Brain microvascular endothelial cell (primary cell): ENCODE data around the gene FANCM.

ENCODE experiments used
- DNase-seq: peaks from one replicate; pipeline ENCODE4 v3.0.0-alpha.2; 2020
- H3K27ac ChIP-seq: fragments of 250-450 bp; sonication (Bioruptor Pico); 2 replicates; pipeline ENCODE4 v1.5.1; 2020; ENCODE audit warnings: mild to moderate bottlenecking, moderate library complexity
- H3K27me3 ChIP-seq: fragments of 250-450 bp; sonication (Bioruptor Pico); replicated peaks from 2 replicates; pipeline ENCODE4 v1.5.1; 2020; ENCODE audit warnings: mild to moderate bottlenecking
- H3K36me3 ChIP-seq: fragments of 250-450 bp; sonication (Bioruptor Pico); replicated peaks from 2 replicates; pipeline ENCODE4 v1.5.1; 2020; ENCODE audit warnings: mild to moderate bottlenecking
- H3K4me3 ChIP-seq: 2 replicates; pipeline ENCODE4 v1.5.1; 2011; ENCODE audit warnings: low read depth, mild to moderate bottlenecking, control low read depth, low read length, moderate library complexity
- CTCF ChIP-seq: IDR thresholded peaks from 2 replicates; pipeline ENCODE4 v1.5.1; 2011; ENCODE audit warnings: low read depth, mild to moderate bottlenecking, moderate library complexity, low read length, control low read depth, inconsistent platforms; ENCODE audit errors: missing control alignments
- in situ Hi-C: cut with HindIII; loops from 2 replicates; pipeline ENCODE4 v1.10.0; 2017; ENCODE audit warnings: low sequenced_read_pairs, low pct_ligation_motif_present

The FANCM gene

GRCh38 chr14:45181329-45181728 lies 45.6 kb downstream of the FANCM start:
- H3K27me3 ChIP-seq = no peaks in the 10 kb centered on the region
- in situ Hi-C loops = no loop called here
- no peaks in the 10 kb centered on the region for H3K36me3 ChIP-seq
- H3K4me3 ChIP-seq = no peak overlapping the region
- H3K27ac ChIP-seq = peak overlapping the region; percentile 52
- no peak for TF ChIP-seq CTCF
- DNase-seq = no peak

- TF ChIP-seq CTCF = no peak
- no peak for DNase-seq
- Histone ChIP-seq H3K36me3 (no peaks in the 10 kb centered on the region), H3K4me3 (no peak overlapping the region), H3K27me3 (no peaks in the 10 kb centered on the region), H3K27ac (peak overlapping the region; percentile 24)
- in situ Hi-C loops = no loop called here
These were observed 46.1 kb downstream of the FANCM start for GRCh38 chr14:45181806-45182205.

- in situ Hi-C loops = no loop called here
- Histone ChIP-seq H3K27ac (no peak overlapping the region), H3K27me3 (no peaks in the 10 kb centered on the region), H3K36me3 (no peaks in the 10 kb centered on the region), H3K4me3 (no peak overlapping the region)
- DNase-seq = no peak
- no peak for TF ChIP-seq CTCF
These were observed 49.5 kb downstream of the FANCM start for GRCh38 chr14:45185100-45185814.

GRCh38 chr14:45194964-45195363 lies 59.2 kb downstream of the FANCM start:
- Histone ChIP-seq H3K27me3 (no peaks in the 10 kb centered on the region), H3K4me3 (no peak overlapping the region), H3K36me3 (no peaks in the 10 kb centered on the region), H3K27ac (no peak overlapping the region)
- in situ Hi-C loops = no loop called here
- DNase-seq = no peak
- TF ChIP-seq CTCF = no peak

- Histone ChIP-seq H3K36me3 (no peaks in the 10 kb centered on the region), H3K27me3 (no peaks in the 10 kb centered on the region), H3K4me3 (no peak overlapping the region), H3K27ac (peak overlapping the region; percentile 15)
- DNase-seq = peak; percentile 1
- in situ Hi-C loops = no loop called here
- TF ChIP-seq CTCF = no peak
These were observed 62.8 kb downstream of the FANCM start for GRCh38 chr14:45198551-45198950.

GRCh38 chr14:45199230-45199629 lies 63.5 kb downstream of the FANCM start:
- H3K4me3 ChIP-seq = no peak overlapping the region
- H3K36me3 ChIP-seq = no peaks in the 10 kb centered on the region
- peak overlapping the region; percentile 37 for H3K27ac ChIP-seq
- TF ChIP-seq CTCF = no peak
- no peaks in the 10 kb centered on the region for H3K27me3 ChIP-seq
- in situ Hi-C loops = no loop called here
- DNase-seq = peak; percentile 66
